Kidney (tissue), 14 donors: Measurements from ENCODE around the gene FLNB. TPM values are rescaled to one million over a fixed set of nuclear protein-coding genes. Genes with fewer than 3 reads are reported as not detected.

Experiments used
- DNase-seq, 5 donors: peaks; one replicate each; pipeline ENCODE4 v3.0.0-alpha.2; 2013 to 2020
- FAIRE-seq: peaks from 2 replicates; lab custom pipeline; 2012; peaks lifted over from hg19 to GRCh38; lab: Jason Lieb, UNC
- H3K27ac ChIP-seq, 2 donors: one replicate each; pipeline ENCODE4 v1.7.0; 2013; ENCODE audit warnings: low read depth in 2 of 2, low read length in 2 of 2, inconsistent platforms in 1 of 2
- H3K27me3 ChIP-seq: one replicate; pipeline ENCODE4 v1.7.1; 2013; ENCODE audit warnings: low read length, inconsistent platforms; ENCODE audit not compliant: control insufficient read depth, insufficient read depth
- H3K36me3 ChIP-seq, 3 donors: one replicate each; pipeline versions ENCODE4 v1.7.0 to v1.7.1; 2013; ENCODE audit warnings: low read length in 3 of 3, control low read depth in 1 of 3, inconsistent platforms in 1 of 3; ENCODE audit not compliant: insufficient read depth in 3 of 3, control insufficient read depth in 2 of 3
- H3K4me1 ChIP-seq, 3 donors: one replicate each; pipeline versions ENCODE4 v1.7.0 to v1.7.1; 2013; ENCODE audit warnings: low read length in 3 of 3, inconsistent platforms in 1 of 3, low read depth in 1 of 3; ENCODE audit not compliant: control insufficient read depth in 2 of 3, insufficient read depth in 2 of 3
- H3K4me3 ChIP-seq, 3 donors: one replicate each; pipeline versions ENCODE4 v1.7.0 to v1.8.1; 2013; ENCODE audit warnings: low read length in 3 of 3, control low read depth in 1 of 3, inconsistent platforms in 1 of 3
- H3K9ac ChIP-seq, 3 donors: one replicate each; pipeline versions ENCODE4 v1.7.0 to v1.7.1; 2013; ENCODE audit warnings: low read length in 3 of 3, control low read depth in 1 of 3, inconsistent platforms in 1 of 3
- H3K9me3 ChIP-seq, 3 donors: one replicate each; pipeline versions ENCODE4 v1.7.0 to v1.7.1; 2013; ENCODE audit warnings: low read length in 3 of 3, control low read depth in 1 of 3, inconsistent platforms in 1 of 3; ENCODE audit not compliant: control insufficient read depth in 2 of 3, insufficient read depth in 1 of 3
- CTCF ChIP-seq: IDR thresholded peaks from 3 replicates; pipeline ENCODE4 v1.5.1; 2012; ENCODE audit warnings: mild to moderate bottlenecking, moderate library complexity, borderline replicate concordance; ENCODE audit not compliant: insufficient read depth; ENCODE audit errors: extremely low read depth
- intact Hi-C: fragments of 100-400 bp; cut with DNase I; formaldehyde crosslinking; loops from one replicate; pipeline ENCODE4 v1.11.1; 2022
- polyA plus RNA-seq: library from polyadenylated mRNA; stranded (reverse); fragments of 350-450 nt; fragmentation: Illumina TruSeq; extraction: RNeasy Lipid Tissue Mini Kit (QIAGEN cat#74804); gene quantifications from one replicate; pipeline ENCODE4 v1.2.3, GENCODE V29; 2014; ENCODE audit warnings: low read depth, low replicate concordance; ENCODE audit not compliant: insufficient read depth
- total RNA-seq: library from RNA; stranded (reverse); fragmentation: NEBNext Ultra II Directional; extraction: Animal tissue kit (Norgen Biotek cat#: 25700); gene quantifications from one replicate; pipeline ENCODE4 v1.2.1, GENCODE V29; 2021
- donor health status: control.
- donor health status: control.
- donor health status: control.
- donor health status: control.
- donor health status: control.
- donor health status: DM: yes; HTN: yes; CAD: no.
- donor health status: Normal renal cell carcinoma (clear cell type).

FLNB gene
- total and polyA plus RNA-seq, 2 donors from 2014 or later, result 115 to 216 TPM

GRCh38 chr3:58191361-58191991 is 183.3 kb downstream of the FLNB start:
- no peaks in the 10 kb centered on the region for H3K36me3 ChIP-seq
- DNase-seq (no peak), FAIRE-seq (no peak)
- no peak for TF ChIP-seq CTCF
- no peak overlapping the region for H3K27ac ChIP-seq
- intact Hi-C loops, result no loop called here
- no peak overlapping the region for H3K9ac ChIP-seq
- no peaks in the 10 kb centered on the region for H3K4me1 ChIP-seq
- no peak overlapping the region for H3K4me3 ChIP-seq
- no peaks in the 10 kb centered on the region for H3K9me3 ChIP-seq
- no peaks in the 10 kb centered on the region for H3K27me3 ChIP-seq

- H3K36me3 ChIP-seq, result no peaks in the 10 kb centered on the region
- FAIRE-seq, result no peak
- no peak for TF ChIP-seq CTCF
- H3K9ac ChIP-seq, result no peak overlapping the region
- intact Hi-C loops, result no loop called here
- no peaks in the 10 kb centered on the region for H3K4me1 ChIP-seq
- DNase-seq, result peak in 4 of 5 donors; percentile 58 to 67 (median 60)
- no peaks in the 10 kb centered on the region for H3K9me3 ChIP-seq
- H3K4me3 ChIP-seq, result no peak overlapping the region
- no peak overlapping the region for H3K27ac ChIP-seq
- H3K27me3 ChIP-seq, result no peaks in the 10 kb centered on the region
These were observed 183.8 kb downstream of the FLNB start for GRCh38 chr3:58192069-58192468.

GRCh38 chr3:58193682-58194407 is 185.6 kb downstream of the FLNB start:
- Histone ChIP-seq H3K36me3 (no peaks in the 10 kb centered on the region), H3K4me3 (no peak overlapping the region), H3K9me3 (no peaks in the 10 kb centered on the region), H3K27me3 (no peaks in the 10 kb centered on the region), H3K4me1 (no peaks in the 10 kb centered on the region), H3K27ac (no peak overlapping the region), H3K9ac (no peak overlapping the region)
- TF ChIP-seq CTCF, result no peak
- DNase-seq, result no peak
- FAIRE-seq, result no peak
- intact Hi-C loops, result no loop called here
